ENCODE measurements around the gene CARS1.

The CARS1 gene

DNA sequence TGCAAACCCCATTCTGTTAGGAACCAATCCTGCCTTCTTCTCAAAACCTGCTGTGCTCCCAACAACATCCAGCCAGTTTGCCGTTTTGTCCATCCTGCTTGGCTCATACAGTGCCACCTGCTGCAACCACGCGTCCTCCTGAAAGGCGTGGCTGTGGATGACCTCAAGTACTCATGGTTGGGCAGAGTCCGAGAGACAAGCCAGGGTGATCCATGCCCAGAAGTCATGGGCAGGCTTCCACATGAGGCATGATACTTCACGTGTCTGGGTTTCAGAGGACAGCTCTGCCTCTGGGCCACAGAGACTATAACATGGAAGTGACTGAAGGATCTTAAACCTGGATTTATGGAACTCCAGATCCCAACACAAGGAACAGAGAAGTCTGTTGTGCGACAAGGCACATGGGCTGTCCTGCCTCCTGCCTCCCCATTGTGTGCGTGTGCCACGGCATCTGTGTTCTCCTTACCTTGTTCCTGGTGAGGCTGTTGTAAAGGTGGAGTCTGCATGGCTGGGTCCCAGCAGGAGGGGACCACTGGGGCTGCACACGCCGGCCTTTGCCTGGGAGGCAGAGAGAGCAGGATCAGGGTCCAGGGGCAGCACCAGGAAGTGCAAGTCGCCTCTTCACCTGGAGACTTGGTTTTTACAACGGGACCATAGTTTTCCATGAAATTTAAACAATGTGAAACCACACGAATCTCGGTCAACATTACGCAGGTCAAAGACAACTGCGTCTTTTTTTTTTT lies 15.4 kb downstream of the CARS1 start:
- Histone ChIP-seq H3K27ac (replicated peaks) (no peak overlapping the region), H3K4me3 (replicated peaks; ENCODE audit: insufficient read depth, low read length) (no peak overlapping the region), H3K27me3 (ENCODE audit: insufficient read depth, poor library complexity, severe bottlenecking) (no peaks in the 10 kb centered on the region)
- TF ChIP-seq POLR2AphosphoS5 (IDR thresholded peaks at IDR 0.05; ENCODE audit: low read depth) (no peak), GABPA (IDR thresholded peaks at IDR 0.05; ENCODE audit: low read depth) (no peak), SPI1 (IDR thresholded peaks at IDR 0.05; ENCODE audit: borderline replicate concordance, low read depth) (no peak)
- TF ChIP-seq, protein P1, sequence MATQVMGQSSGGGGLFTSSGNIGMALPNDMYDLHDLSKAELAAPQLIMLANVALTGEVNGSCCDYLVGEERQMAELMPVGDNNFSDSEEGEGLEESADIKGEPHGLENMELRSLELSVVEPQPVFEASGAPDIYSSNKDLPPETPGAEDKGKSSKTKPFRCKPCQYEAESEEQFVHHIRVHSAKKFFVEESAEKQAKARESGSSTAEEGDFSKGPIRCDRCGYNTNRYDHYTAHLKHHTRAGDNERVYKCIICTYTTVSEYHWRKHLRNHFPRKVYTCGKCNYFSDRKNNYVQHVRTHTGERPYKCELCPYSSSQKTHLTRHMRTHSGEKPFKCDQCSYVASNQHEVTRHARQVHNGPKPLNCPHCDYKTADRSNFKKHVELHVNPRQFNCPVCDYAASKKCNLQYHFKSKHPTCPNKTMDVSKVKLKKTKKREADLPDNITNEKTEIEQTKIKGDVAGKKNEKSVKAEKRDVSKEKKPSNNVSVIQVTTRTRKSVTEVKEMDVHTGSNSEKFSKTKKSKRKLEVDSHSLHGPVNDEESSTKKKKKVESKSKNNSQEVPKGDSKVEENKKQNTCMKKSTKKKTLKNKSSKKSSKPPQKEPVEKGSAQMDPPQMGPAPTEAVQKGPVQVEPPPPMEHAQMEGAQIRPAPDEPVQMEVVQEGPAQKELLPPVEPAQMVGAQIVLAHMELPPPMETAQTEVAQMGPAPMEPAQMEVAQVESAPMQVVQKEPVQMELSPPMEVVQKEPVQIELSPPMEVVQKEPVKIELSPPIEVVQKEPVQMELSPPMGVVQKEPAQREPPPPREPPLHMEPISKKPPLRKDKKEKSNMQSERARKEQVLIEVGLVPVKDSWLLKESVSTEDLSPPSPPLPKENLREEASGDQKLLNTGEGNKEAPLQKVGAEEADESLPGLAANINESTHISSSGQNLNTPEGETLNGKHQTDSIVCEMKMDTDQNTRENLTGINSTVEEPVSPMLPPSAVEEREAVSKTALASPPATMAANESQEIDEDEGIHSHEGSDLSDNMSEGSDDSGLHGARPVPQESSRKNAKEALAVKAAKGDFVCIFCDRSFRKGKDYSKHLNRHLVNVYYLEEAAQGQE (IDR thresholded peaks at IDR 0.05; ENCODE audit: insufficient replicate concordance, low read depth): no peak
- TF ChIP-seq, protein P2, sequence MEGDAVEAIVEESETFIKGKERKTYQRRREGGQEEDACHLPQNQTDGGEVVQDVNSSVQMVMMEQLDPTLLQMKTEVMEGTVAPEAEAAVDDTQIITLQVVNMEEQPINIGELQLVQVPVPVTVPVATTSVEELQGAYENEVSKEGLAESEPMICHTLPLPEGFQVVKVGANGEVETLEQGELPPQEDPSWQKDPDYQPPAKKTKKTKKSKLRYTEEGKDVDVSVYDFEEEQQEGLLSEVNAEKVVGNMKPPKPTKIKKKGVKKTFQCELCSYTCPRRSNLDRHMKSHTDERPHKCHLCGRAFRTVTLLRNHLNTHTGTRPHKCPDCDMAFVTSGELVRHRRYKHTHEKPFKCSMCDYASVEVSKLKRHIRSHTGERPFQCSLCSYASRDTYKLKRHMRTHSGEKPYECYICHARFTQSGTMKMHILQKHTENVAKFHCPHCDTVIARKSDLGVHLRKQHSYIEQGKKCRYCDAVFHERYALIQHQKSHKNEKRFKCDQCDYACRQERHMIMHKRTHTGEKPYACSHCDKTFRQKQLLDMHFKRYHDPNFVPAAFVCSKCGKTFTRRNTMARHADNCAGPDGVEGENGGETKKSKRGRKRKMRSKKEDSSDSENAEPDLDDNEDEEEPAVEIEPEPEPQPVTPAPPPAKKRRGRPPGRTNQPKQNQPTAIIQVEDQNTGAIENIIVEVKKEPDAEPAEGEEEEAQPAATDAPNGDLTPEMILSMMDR (IDR thresholded peaks at IDR 0.05; ENCODE audit: insufficient read depth, low read length): no peak
- no peak for DNase-seq (ENCODE audit: low read depth in 1 of 2, low spot score in 1 of 2)

DNA sequence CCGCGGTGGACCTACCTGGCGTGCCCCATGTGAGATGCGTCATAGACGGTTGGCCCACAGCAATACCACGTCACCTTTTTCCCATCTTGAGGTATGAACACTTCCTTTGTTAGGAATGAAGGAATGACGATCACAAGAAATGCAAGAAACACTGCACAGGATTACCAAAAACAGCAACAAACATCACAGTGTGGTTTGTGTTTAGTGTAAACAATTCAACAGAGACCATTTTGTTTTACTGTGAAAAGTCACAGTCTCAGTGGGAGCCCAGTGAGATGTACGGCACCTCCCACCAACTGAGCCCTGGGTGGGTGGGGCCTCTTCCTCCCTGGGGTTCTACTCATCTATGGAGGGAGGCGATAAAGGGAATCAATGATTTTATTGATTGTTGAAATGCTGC lies 16.3 kb downstream of the CARS1 start:
- Histone ChIP-seq H3K27me3 (ENCODE audit: insufficient read depth, poor library complexity, severe bottlenecking) (no peaks in the 10 kb centered on the region), H3K4me3 (replicated peaks; ENCODE audit: insufficient read depth, low read length) (no peak overlapping the region), H3K27ac (replicated peaks) (no peak overlapping the region)
- TF ChIP-seq SPI1 (IDR thresholded peaks at IDR 0.05; ENCODE audit: borderline replicate concordance, low read depth) (no peak), GABPA (IDR thresholded peaks at IDR 0.05; ENCODE audit: low read depth) (no peak), POLR2AphosphoS5 (IDR thresholded peaks at IDR 0.05; ENCODE audit: low read depth) (no peak)
- TF ChIP-seq, protein P1 (IDR thresholded peaks at IDR 0.05; ENCODE audit: insufficient replicate concordance, low read depth): no peak
- TF ChIP-seq, protein P2 (IDR thresholded peaks at IDR 0.05; ENCODE audit: insufficient read depth, low read length): no peak
- DNase-seq (ENCODE audit: low read depth in 1 of 2, low spot score in 1 of 2): no peak

DNA sequence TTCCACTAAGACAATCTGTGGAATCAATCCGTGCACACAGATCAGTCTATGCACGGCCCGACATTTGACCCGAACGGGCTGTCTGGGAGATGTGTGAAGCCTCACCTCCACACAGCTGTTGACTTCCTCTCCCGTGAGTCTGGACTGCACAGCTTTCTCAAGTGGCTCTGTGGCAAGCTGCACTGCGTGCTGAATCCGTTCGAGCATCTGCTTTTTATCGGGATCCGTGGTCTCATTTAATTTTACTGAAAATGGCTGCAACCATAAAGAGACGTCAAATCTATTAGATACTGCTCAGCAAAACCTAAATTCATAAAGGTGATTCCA lies 19.3 kb downstream of the CARS1 start:
- Histone ChIP-seq H3K27me3 (ENCODE audit: insufficient read depth, poor library complexity, severe bottlenecking) (no peaks in the 10 kb centered on the region), H3K4me3 (replicated peaks; ENCODE audit: insufficient read depth, low read length) (no peak overlapping the region), H3K27ac (replicated peaks) (no peak overlapping the region)
- peak; percentile 51; the same call in 1 of the 2 replicates for TF ChIP-seq SPI1 (IDR thresholded peaks at IDR 0.05; ENCODE audit: borderline replicate concordance, low read depth)
- TF ChIP-seq, protein P2 (IDR thresholded peaks at IDR 0.05; ENCODE audit: insufficient read depth, low read length): no peak
- peak in 1 of 2 experiments; percentile 47 for DNase-seq (ENCODE audit: low read depth in 1 of 2, low spot score in 1 of 2)

All from HL-60 (cell line).